AG08395 (cell line): Measurements from ENCODE around the gene SEL1L2.

ENCODE experiments used
- DNase-seq: peaks from one replicate; pipeline ENCODE4 v3.0.0; 2012; ENCODE audit warnings: mixed read lengths, low spot score

The SEL1L2 gene

GRCh38 chr20:13863244-13863643, 127.2 kb downstream of the SEL1L2 start:
- DNase-seq, result no peak

DNA sequence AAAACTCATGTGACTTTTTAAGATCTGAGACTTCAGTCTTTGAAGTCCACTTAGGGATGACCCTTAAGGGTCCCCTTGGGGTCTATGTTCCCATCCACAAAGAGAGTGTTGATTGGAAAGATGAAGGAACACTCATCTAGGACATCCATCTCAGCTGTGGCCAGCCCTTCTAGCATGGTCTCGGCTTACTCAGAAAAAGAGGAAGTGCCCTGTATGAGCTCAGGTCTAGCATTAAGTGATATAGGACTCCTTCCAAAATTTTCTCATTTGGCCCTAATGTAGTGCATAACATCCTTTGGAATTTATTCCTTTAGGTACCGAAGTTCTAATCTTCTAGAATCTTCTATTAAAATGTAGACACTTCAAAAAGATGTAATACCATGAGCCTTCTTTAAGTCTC, 128.2 kb downstream of the SEL1L2 start:
- DNase-seq, result no peak

DNA sequence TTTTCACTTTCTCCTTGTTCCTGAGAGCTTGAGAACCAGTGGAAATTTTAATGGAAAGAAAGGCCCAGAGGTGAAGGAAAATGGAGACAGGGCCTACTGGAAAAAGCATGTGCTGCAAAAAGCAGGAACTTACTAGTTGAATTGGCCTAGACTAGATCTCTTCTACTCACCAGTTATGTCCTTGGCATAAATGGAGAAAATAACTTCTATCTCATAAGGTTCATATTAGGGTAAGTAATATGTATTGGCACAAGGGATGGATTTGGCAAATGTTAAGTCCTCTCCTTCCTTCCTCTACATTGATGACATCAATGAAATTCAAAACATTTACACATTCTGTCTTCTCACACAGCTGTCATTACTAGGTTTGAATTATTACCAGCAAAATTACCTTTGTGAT, 131.5 kb downstream of the SEL1L2 start:
- no peak for DNase-seq

- no peak for DNase-seq
Measured at GRCh38 chr20:13858439-13858838, 132.0 kb downstream of the SEL1L2 start.

DNA sequence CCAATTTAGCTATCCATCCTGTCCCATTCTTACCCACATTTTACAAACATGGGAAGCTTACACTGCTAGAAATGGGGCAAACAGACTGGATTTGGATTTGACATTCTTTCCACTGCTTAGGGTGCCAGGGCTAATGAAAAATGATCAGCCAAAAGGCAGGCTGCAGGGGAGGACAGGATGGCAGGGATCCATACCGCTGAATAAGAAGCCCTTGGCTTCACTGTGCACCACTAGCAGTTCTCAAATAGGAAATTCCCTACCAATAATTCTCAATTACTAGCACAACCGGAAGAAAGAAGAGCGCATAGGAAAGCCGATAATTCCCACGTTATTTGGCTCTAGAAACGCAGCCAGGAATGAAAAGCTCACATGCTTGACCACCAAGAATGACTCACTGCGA, 132.5 kb downstream of the SEL1L2 start:
- DNase-seq, result peak; percentile 4

DNA sequence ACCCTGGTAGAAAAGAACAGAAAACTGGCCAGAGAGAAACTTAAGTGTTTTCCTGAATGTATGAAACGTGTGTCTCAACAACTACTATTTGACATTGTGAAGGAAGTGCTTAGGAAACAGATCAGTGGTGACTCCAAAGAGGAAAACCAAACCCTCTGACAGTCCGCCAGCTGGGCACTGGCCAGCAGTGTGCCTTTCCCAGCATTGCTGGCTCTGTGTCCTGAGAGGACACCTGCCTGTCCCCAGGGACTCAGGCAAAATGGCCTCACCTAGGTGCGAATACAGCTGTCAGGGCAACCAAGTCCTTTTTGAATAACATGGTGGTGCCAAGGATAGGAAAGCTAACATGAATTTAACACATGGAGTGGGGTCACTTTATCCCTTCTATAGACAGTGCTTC, 133.1 kb downstream of the SEL1L2 start:
- DNase-seq, result peak; percentile 20

- no peak for DNase-seq
Measured at GRCh38 chr20:13856354-13856753, 134.1 kb downstream of the SEL1L2 start.

DNA sequence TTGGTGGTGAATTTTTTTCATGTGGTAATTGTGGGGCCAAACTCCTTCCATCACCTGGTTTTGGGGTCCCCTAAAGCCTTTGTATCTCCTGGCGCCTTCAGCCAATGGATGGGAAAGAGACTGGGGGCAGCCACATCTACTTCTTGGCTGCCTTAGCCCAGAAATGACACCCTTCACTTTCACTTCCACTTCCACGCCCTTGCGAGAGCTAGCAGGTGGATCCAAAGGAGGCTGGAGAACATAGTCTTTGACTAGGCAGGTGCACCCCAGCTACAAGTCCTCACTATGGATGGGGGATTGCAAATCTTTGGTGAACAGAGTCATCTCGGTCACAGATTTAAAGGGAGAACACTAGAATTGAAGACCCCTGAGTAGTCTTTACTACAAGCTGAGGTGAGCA, 134.8 kb downstream of the SEL1L2 start:
- DNase-seq, result no peak

- peak; percentile 62 for DNase-seq
Measured at GRCh38 chr20:13852306-13852705, 138.1 kb downstream of the SEL1L2 start.

GRCh38 chr20:13851279-13851678, 139.1 kb downstream of the SEL1L2 start:
- DNase-seq, result no peak

DNA sequence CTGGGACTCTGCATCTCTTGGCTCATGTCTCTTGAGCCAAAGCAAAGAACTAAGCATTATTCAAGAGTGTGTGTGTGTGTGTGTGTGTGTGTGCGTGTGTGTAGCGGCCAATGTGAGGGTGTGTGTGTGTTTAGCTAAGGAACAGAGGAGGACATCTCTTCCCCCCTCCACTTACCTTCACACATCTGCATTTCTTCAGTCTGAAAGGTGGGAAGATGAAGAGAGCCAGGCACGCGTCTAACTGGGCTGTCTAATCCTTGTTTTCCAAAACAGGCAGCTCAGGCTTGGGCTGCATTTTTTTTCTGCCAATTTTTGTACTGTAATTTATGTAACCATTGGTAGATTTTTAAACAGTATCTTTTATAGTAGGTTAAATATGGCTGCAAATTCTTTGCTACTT, 146.1 kb downstream of the SEL1L2 start:
- DNase-seq, result no peak

DNA sequence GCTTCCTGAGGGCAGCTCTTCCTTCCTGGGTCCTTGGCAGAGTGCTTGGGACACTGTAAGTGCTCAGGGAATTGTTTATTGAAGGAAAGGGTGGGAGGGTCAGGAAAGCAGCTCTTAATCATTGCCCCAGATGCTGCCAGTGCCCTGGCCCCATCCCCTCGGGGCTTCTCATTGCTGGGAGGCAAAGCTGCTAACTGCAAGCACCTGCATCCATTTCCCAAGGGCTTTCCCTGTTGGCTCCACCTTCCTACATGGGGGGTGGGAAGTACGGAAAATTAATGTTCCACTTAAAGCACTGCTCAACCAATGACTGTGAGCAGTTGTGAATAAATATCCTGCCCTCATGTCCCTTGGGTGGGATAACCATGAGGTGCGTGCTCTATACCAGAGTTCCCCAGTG, 149.2 kb downstream of the SEL1L2 start:
- DNase-seq, result no peak

GRCh38 chr20:13840093-13840465, 150.3 kb downstream of the SEL1L2 start:
- DNase-seq, result no peak

DNA sequence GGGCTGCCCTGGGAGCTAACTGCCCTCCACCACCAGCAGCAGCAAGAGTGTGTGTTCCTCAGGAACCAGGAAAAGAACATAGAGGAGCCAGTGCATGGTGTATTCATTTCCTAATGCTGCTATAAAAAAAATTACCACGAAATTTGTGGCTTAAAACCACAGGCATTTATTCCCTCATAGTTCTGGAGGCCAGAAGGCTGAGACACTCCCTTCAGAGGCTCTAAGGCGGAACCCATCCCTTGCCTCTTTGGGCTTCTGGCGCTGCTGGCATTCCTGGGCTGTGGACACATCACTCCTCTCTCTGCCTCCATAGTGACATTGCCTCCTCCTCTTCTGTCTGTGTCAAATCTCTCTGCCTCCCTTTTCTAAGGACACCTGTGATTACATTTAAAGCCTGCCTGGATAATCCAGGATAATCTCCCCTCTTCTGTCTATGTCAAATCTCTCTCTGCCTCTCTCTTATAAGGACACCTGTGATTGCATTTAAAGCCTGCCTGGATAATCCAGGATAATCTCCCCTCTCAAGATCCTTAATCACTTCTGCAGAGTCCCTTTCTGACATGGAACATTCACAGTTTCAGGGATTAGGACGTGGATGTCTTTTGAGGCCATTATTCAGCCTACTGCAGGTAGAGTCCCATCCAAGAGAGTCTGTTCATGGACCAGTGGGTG, 150.9 kb downstream of the SEL1L2 start:
- DNase-seq, result peak; percentile 86

DNA sequence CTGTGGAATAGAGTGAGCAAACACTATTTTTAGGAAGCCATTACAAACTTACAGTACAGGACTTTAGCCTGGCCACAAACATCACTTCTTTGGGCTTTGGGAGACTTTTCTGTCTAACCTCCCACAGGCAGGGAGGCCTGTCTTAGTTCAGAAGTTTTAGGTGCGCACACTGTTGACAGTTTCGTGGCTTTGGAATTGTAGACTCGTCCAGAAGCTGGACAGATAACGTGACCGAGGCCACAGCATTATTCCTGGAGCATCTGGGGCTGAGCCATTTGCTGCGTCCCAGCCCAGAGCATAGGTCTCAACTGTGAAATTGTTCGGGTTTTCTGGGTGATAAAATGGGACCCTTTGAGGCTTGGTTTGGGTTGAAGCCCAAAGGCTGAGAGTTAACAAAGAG, 151.8 kb downstream of the SEL1L2 start:
- no peak for DNase-seq

DNA sequence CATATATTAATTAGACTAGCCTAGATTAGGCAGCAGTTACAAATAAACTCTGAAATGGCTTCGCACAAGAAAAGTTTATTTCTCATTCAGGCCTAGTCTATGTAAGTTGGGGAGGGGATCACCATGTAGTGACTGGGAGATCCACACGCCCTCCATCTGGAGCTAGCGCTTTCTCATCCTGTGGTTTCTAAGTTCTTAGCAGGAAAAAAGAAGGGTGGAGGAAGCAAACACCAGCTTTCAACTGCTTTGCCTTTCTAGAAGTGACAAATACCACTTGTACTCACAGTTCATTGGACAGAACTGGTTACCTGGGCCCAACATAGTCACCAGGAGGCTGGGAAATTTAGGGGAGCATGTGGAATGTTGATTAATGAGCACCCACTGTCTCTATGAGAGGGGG, 158.9 kb downstream of the SEL1L2 start:
- peak; percentile 34 for DNase-seq

GRCh38 chr20:13825465-13825864, 164.9 kb downstream of the SEL1L2 start:
- no peak for DNase-seq

GRCh38 chr20:13824459-13824858, 166.0 kb downstream of the SEL1L2 start:
- DNase-seq, result no peak

DNA sequence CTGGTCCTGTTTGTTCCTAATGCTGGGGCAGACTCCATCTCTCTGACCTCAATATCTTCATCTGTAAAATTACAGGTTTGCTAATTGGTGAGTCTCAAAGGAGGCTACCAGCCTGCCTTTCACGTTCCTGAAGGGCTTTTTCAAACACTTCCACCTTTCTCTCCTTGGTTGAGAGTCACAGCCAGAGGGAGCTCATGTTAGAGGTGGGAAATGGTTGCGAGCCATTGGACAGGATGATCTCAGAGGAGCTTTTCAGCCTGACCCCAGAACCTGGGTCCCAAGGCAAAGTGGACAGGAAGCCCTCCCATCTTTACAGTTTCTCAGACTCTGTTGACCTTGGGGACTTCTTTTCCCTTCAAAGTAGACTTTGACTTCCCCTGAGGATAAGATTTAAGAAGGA, 168.0 kb downstream of the SEL1L2 start:
- peak; percentile 10 for DNase-seq

DNA sequence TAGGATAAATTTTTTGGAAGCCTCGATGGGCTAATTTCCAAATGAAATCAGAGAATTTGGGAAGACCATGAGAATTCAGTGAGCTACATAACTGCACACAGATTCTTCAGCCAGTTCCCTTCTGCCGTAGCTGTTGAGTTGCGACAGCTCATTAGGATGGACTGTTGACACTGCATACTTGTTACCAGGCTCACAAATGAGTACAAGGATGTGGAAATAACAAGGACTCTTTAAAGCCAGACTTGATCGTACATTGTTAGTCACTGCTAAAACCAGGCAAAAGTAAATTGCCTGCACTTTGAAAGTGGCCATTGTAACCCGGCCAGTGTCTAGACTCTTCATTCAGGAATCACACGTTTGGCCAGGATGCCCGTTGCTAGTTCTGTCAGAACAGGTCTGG, 168.5 kb downstream of the SEL1L2 start:
- peak; percentile 76 for DNase-seq

GRCh38 chr20:13819885-13820645, 170.3 kb downstream of the SEL1L2 start:
- peak; percentile 48 for DNase-seq

DNA sequence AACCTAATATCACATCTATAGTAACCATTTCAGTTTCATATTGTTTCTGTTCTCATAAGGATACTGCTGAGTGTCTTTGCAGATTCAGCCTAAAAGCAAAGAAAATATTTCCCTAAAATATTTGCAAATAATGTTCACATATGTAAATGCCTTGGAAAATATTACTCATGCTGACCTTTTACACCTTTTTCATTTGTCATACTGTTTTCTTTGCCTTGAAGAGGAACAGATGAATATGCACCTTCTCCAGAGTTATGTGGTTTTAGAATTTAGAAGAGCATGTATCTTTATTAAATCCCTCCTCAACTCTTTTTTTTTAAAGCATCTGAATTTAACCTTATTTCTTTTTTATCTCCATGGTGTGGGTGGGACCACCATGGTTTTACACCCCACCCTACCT, 173.1 kb downstream of the SEL1L2 start:
- DNase-seq, result no peak

GRCh38 chr20:13816757-13817156, 173.7 kb downstream of the SEL1L2 start:
- no peak for DNase-seq

GRCh38 chr20:13814672-13815071, 175.7 kb downstream of the SEL1L2 start:
- DNase-seq, result no peak
